MM.1S (cell line): Measurements from ENCODE around the gene TNFAIP8.
A peak's percentile ranks its signal among the peaks of the same experiment; 100 is the strongest.

Source experiments
- DNase-seq: peaks from one replicate; pipeline ENCODE4 v3.0.0-alpha.2; 2015
- H2AFZ ChIP-seq: fragments of 300-600 bp; sonication (generic); 2 replicates; pipeline ENCODE4 v1.6.0; 2016; ENCODE audit warnings: antibody characterized with exemption, low read length
- H3F3A ChIP-seq: fragments of 300-600 bp; sonication (generic); 2 replicates; pipeline ENCODE4 v1.6.1; 2016; ENCODE audit warnings: mild to moderate bottlenecking, antibody characterized with exemption, low read length, moderate library complexity, mixed read lengths; ENCODE audit not compliant: insufficient read depth
- H3K27ac ChIP-seq: fragments of 300-600 bp; sonication (generic); 2 replicates; pipeline ENCODE4 v1.5.1; 2016; ENCODE audit warnings: mild to moderate bottlenecking, low read length
- H3K27me3 ChIP-seq: fragments of 300-600 bp; sonication (generic); replicated peaks from 2 replicates; pipeline ENCODE4 v1.6.0; 2016; ENCODE audit warnings: low read length; ENCODE audit not compliant: insufficient read depth
- H3K36me3 ChIP-seq: fragments of 300-600 bp; sonication (generic); replicated peaks from 2 replicates; pipeline ENCODE4 v1.6.1; 2016; ENCODE audit warnings: mild to moderate bottlenecking, low read length, mixed read lengths; ENCODE audit not compliant: insufficient read depth
- H3K4me1 ChIP-seq: fragments of 300-600 bp; sonication (generic); 2 replicates; pipeline ENCODE4 v1.6.1; 2016; ENCODE audit warnings: low read length, mixed read lengths
- H3K4me2 ChIP-seq: fragments of 300-600 bp; sonication (generic); 2 replicates; pipeline ENCODE4 v1.6.0; 2016; ENCODE audit warnings: low read depth, low read length
- H3K4me3 ChIP-seq: fragments of 300-600 bp; sonication (generic); 2 replicates; pipeline ENCODE4 v1.5.1; 2016; ENCODE audit warnings: low read length, mixed read lengths
- H3K79me2 ChIP-seq: fragments of 300-600 bp; sonication (generic); 2 replicates; pipeline ENCODE4 v1.6.1; 2016; ENCODE audit warnings: mixed run types, low read length, mixed read lengths
- H3K9ac ChIP-seq: fragments of 300-600 bp; sonication (generic); 2 replicates; pipeline ENCODE4 v1.6.1; 2016; ENCODE audit warnings: low read length, mixed read lengths
- H3K9me2 ChIP-seq: fragments of 300-600 bp; sonication (generic); replicated peaks from 2 replicates; pipeline ENCODE4 v1.6.1; 2016; ENCODE audit warnings: mild to moderate bottlenecking, low read length, mixed read lengths; ENCODE audit not compliant: insufficient read depth
- H3K9me3 ChIP-seq: fragments of 300-600 bp; sonication (generic); replicated peaks from 2 replicates; pipeline ENCODE4 v1.6.1; 2016; ENCODE audit warnings: mild to moderate bottlenecking, low read length, mixed read lengths; ENCODE audit not compliant: insufficient read depth
- H4K20me1 ChIP-seq: fragments of 300-600 bp; sonication (generic); 2 replicates; pipeline ENCODE4 v1.6.1; 2016; ENCODE audit warnings: mild to moderate bottlenecking, low read length, moderate library complexity, mixed read lengths; ENCODE audit not compliant: insufficient read depth
- EZH2 ChIP-seq: fragments of 300-600 bp; sonication (generic); optimal IDR thresholded peaks from 2 replicates; pipeline ENCODE3; 2017; ENCODE audit warnings: low read depth, mild to moderate bottlenecking, antibody characterized with exemption, low read length, mixed read lengths
- EZH2phosphoT487 ChIP-seq: fragments of 300-600 bp; sonication (generic); IDR thresholded peaks from 2 replicates; pipeline ENCODE4 v1.6.1; 2018; ENCODE audit warnings: antibody characterized with exemption, low read length
- TF ChIP-seq, protein P1 (sequence below): fragments of 300-600 bp; sonication (generic); IDR thresholded peaks from 2 replicates; pipeline ENCODE4 v1.5.1; 2016; ENCODE audit warnings: antibody characterized with exemption, low read length, mixed read lengths

The TNFAIP8 gene

DNA sequence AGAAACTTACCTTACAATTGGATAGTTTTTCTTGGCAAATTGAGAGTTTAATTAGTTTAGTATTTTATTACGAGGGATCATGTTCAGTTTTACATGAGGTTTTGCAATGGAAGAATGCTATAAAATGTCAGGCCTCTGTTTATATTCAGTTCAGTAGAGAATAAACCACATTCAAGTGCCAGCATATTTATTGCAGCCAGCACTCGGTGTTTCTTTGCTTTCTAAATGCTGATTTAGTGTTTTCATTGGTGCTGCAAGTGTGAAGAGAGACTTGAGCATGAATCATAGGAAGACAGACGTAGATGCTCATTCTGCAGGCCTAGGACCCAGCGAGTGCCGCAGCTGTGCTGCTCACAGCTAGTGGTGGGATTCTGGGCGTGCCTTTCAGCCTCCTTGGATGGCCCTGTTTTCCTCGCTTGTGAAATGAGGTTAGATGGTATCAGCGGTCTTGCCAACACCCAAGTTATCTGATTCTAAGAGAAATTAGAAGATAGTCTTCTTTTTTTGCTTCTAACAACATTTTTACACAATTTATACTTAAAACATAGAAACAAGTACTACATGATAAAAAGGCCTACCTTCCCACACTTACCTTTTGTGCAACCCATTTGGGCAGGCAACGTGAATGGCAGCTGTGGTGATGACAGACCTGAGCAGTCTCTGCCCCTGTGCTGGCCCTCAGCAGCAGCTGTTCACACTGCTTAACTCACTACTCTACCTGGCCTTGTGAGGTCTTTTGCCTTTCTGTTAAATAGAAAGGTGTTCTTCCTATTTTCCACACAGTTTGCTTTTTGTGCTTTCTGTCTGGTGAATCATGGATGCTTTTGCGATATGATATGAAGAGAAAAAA lies 26.8 kb upstream of the TNFAIP8 start:
- Histone ChIP-seq H3K79me2 (peaks cover 79% of the 10 kb centered on the region), H3K9me3 (no peaks in the 10 kb centered on the region), H3F3A (peaks cover 36% of the 10 kb centered on the region), H3K4me3 (no peak overlapping the region), H3K9me2 (no peaks in the 10 kb centered on the region), H3K4me2 (peak overlapping the region; percentile 56), H3K27ac (peak overlapping the region; percentile 54; the same call in 1 of the 2 replicates), H3K27me3 (no peaks in the 10 kb centered on the region), H4K20me1 (no peaks in the 10 kb centered on the region), H3K4me1 (peaks cover 50% of the 10 kb centered on the region), H2AFZ (no peak overlapping the region), H3K9ac (no peak overlapping the region), H3K36me3 (no peaks in the 10 kb centered on the region)
- TF ChIP-seq, protein P1, sequence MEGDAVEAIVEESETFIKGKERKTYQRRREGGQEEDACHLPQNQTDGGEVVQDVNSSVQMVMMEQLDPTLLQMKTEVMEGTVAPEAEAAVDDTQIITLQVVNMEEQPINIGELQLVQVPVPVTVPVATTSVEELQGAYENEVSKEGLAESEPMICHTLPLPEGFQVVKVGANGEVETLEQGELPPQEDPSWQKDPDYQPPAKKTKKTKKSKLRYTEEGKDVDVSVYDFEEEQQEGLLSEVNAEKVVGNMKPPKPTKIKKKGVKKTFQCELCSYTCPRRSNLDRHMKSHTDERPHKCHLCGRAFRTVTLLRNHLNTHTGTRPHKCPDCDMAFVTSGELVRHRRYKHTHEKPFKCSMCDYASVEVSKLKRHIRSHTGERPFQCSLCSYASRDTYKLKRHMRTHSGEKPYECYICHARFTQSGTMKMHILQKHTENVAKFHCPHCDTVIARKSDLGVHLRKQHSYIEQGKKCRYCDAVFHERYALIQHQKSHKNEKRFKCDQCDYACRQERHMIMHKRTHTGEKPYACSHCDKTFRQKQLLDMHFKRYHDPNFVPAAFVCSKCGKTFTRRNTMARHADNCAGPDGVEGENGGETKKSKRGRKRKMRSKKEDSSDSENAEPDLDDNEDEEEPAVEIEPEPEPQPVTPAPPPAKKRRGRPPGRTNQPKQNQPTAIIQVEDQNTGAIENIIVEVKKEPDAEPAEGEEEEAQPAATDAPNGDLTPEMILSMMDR, result no peak
- no peak for TF ChIP-seq EZH2
- TF ChIP-seq EZH2phosphoT487, result no peak
- no peak for DNase-seq

DNA sequence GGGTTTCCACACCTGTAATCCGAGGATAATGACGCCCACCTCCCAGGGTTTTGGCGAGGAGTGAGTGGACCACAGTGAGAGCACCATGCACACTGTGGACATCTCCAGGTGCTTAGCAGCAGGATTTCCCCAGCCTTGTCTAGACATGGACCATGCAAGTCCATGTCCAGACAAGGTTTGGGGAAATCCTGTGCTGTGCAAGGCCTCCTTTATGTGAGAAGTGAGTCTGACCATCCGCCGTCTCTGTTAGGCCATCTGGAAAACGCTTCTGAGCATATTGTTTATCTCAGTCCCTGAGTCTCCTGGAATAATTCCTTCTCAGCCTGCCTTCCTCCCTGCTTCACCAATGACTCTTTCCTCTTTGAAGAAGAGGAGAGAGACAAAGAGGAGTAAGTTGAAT lies 26.2 kb upstream of the TNFAIP8 start:
- Histone ChIP-seq H2AFZ (no peak overlapping the region), H3K4me1 (peaks cover 50% of the 10 kb centered on the region), H3K4me3 (no peak overlapping the region), H3K27ac (no peak overlapping the region), H3F3A (peaks cover 42% of the 10 kb centered on the region), H3K4me2 (no peak overlapping the region), H3K9me2 (no peaks in the 10 kb centered on the region), H3K9me3 (no peaks in the 10 kb centered on the region), H3K79me2 (peaks cover 79% of the 10 kb centered on the region), H3K9ac (no peak overlapping the region), H3K36me3 (no peaks in the 10 kb centered on the region), H4K20me1 (no peaks in the 10 kb centered on the region), H3K27me3 (no peaks in the 10 kb centered on the region)
- TF ChIP-seq EZH2phosphoT487 (no peak), EZH2 (no peak)
- TF ChIP-seq, protein P1, result no peak
- no peak for DNase-seq

DNA sequence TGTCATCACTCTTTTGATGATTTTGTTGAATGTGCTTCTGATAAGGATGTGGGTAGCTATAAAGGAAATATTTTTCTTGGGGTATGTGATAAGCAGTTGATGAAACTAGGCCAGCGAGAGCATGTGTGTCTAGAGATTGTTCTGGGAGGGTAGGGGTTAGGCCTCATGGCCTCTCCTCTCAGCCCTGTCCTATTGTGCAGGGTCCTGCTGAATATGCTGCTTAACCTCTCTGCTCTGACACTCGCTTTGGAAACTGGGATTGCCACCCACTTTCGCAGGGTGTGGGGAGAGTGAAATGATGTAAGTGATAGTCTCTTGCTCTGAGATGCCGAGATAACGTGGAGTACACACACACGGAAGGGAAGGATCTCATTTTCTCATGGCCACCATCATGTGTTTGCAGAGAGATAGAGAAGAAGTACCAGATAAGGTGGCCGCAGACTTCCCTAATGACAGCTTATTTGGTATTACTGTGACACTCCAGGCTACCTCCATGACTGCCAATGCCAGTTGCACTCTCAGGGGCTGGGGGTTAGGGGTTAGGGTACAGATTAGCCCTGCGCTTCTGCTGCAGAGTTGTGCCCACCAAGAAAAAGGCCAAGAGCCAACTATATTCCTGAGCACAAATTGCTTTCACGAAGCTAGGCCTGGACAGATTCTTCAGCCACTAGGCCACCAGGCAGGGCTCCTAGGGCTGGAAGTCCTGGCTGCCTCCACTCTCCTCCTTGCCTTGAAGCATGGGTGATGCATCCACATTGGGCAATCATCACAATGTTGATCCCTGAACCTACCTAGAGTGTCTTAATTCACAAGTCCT lies 25.2 kb upstream of the TNFAIP8 start:
- peaks cover 50% of the 10 kb centered on the region for H3K4me1 ChIP-seq
- DNase-seq, result no peak
- peaks cover 83% of the 10 kb centered on the region for H3K79me2 ChIP-seq
- no peak overlapping the region for H3K4me2 ChIP-seq
- TF ChIP-seq EZH2 (no peak), EZH2phosphoT487 (no peak)
- TF ChIP-seq, protein P1, result no peak
- H3K9me3 ChIP-seq, result no peaks in the 10 kb centered on the region
- no peak overlapping the region for H2AFZ ChIP-seq
- H3K9ac ChIP-seq, result no peak overlapping the region
- H3K9me2 ChIP-seq, result no peaks in the 10 kb centered on the region
- peaks cover 49% of the 10 kb centered on the region for H3F3A ChIP-seq
- no peaks in the 10 kb centered on the region for H3K36me3 ChIP-seq
- no peak overlapping the region for H3K27ac ChIP-seq
- no peaks in the 10 kb centered on the region for H4K20me1 ChIP-seq
- H3K27me3 ChIP-seq, result no peaks in the 10 kb centered on the region
- H3K4me3 ChIP-seq, result no peak overlapping the region
